ENCODE data around the gene NLRP10. TPM values are rescaled to one million over a fixed set of nuclear protein-coding genes. Genes with fewer than 3 reads are reported as not detected.

NLRP10 gene
- total and polyA plus RNA-seq, 7 experiments from 2014 or later, result not detected

DNA sequence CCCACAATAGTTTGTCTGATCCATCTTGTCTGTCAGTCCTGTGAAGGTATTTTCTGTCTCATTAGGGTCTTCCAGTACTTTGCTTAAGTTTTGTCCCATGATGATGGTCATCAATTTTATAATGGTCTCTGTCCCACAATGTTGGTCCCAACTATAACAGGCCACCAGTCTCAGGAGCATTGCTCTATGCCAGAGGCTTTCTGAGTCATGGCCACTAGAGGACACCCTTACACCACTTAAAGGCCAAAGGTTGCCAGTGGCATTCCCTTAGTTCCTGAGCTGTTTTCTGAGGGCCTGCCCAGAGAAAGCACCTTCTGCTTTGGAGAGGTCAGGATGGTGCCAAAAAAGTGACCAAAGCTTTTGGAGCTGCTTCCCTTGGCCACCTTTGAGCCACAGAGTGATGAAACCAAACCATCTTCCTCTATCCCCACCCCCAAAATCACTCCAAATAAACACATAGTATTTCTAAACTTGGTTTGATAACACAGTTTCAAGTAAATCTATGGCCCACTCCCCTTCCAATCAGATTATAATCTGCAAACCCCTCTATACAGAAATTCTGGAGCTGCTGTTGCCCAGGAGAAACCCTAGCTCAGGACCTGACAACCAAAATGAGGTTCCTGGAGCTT lies 41.2 kb upstream of the NLRP10 start:
- Mint-ChIP-seq H3K27ac (no peak overlapping the region), H3K36me3 (no peaks in the 10 kb centered on the region), H3K9me3 (no peaks in the 10 kb centered on the region), H3K4me1 (no peaks in the 10 kb centered on the region), H3K27me3 (peaks cover 0 to 11% (median 6%) of the 10 kb centered on the region in 5 donors), H3K4me3 (no peak overlapping the region)
- Histone ChIP-seq H3K4me3 (ENCODE audit: low read length) (no peak overlapping the region), H3K4me1 (ENCODE audit: control insufficient read depth in 2 of 2, insufficient read depth in 2 of 2, low read length in 2 of 2) (no peaks in the 10 kb centered on the region), H3K9me3 (ENCODE audit: control insufficient read depth in 2 of 3, low read length in 3 of 3) (no peaks in the 10 kb centered on the region), H3K36me3 (ENCODE audit: control insufficient read depth in 2 of 3, insufficient read depth in 3 of 3, low read length in 3 of 3) (no peaks in the 10 kb centered on the region), H3K27ac (ENCODE audit: low read depth, low read length) (no peak overlapping the region), H3K27me3 (ENCODE audit: control insufficient read depth in 2 of 2, insufficient read depth in 2 of 2, low read length in 2 of 2) (no peaks in the 10 kb centered on the region)
- peak in 6 of 9 donors; percentile 19 to 34 (median 28) for DNase-seq
- POLR2A ChIA-PET, result no interaction called here
- intact Hi-C loops (cut with micrococcal nuclease), result loop anchor here (1.0 to 10.0 kb wide), 4 partner anchors 27 to 258 kb away; partner anchors contain the start of gene LMO1 (in 2 of the 2)
- peak; percentile 81 for ATAC-seq
- CTCF ChIA-PET, result interaction anchor here (0.6 to 2.9 kb wide), 8 partner anchors 10 to 1051 kb away, joined by 3 to 26 read pairs (median 4); partner anchors contain the start of genes EIF3F and LMO1

DNA sequence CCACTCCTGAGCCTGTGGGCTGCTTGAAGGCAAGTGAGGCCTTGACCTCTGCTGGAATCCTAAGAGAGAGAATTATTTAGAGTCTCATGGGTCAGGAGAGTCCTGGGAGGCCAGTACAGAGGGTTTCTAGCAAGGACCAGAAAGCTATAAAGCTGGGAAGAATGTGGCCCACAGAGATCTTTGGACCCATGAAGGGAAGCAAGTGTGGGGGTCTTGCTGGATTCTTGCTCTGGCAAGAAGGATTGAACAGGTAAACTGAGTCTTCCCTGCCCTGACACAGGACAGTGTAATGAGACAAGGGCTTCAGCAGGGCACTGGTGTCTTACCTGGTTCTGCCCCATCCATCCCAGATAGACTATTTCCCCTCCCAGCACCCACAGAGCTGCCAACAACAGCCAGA lies 40.3 kb upstream of the NLRP10 start:
- H3K27me3 Mint-ChIP-seq, result peaks cover 0 to 7% (median 3%) of the 10 kb centered on the region in 5 donors
- ChIA-PET POLR2A (no interaction called here), CTCF (interaction anchor here (0.6 to 2.9 kb wide), 5 partner anchors 11 to 1052 kb away, joined by 3 to 26 read pairs (median 7); no protein-coding TSS in a partner anchor)
- intact Hi-C loops (cut with micrococcal nuclease), result loop anchor here in 1 of 2 donors (10.0 kb wide), 1 partner anchor 259 kb away; the partner anchor contains the start of gene LMO1
- H3K36me3 Mint-ChIP-seq, result peaks cover 0 to under 1% (median 0%) of the 10 kb centered on the region in 5 donors
- Histone ChIP-seq H3K9me3 (ENCODE audit: control insufficient read depth in 2 of 3, low read length in 3 of 3) (no peaks in the 10 kb centered on the region), H3K4me1 (ENCODE audit: control insufficient read depth in 2 of 2, insufficient read depth in 2 of 2, low read length in 2 of 2) (no peaks in the 10 kb centered on the region), H3K4me3 (ENCODE audit: low read length) (no peak overlapping the region), H3K27me3 (ENCODE audit: control insufficient read depth in 2 of 2, insufficient read depth in 2 of 2, low read length in 2 of 2) (no peaks in the 10 kb centered on the region), H3K27ac (ENCODE audit: low read depth, low read length) (no peak overlapping the region), H3K36me3 (ENCODE audit: control insufficient read depth in 2 of 3, insufficient read depth in 3 of 3, low read length in 3 of 3) (no peaks in the 10 kb centered on the region)
- H3K4me3 Mint-ChIP-seq, result no peak overlapping the region
- DNase-seq (no peak), ATAC-seq (no peak)
- H3K4me1 Mint-ChIP-seq, result no peaks in the 10 kb centered on the region
- no peak overlapping the region for H3K27ac Mint-ChIP-seq
- no peaks in the 10 kb centered on the region for H3K9me3 Mint-ChIP-seq

DNA sequence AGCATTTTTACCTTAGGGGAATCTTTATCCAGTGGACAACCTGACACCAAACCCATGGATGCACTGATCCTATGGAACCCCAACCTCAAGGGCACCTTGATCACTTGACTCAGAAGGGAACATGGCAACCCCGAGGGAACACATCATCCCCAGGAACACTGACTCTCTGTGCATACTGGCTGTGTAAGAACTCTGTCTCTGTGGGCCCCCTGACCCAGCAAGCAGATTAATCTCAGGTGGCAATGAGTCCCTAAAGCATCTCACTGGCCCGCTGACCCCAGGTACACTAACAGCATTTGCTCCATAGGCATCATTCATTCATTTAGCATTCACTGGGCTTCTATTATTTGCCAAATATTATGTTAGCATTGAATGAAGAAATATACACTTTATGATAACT lies 38.8 kb upstream of the NLRP10 start:
- H3K27me3 Mint-ChIP-seq, result peaks cover 0 to 3% (median 0%) of the 10 kb centered on the region in 5 donors
- H3K27ac Mint-ChIP-seq, result no peak overlapping the region
- DNase-seq (no peak), ATAC-seq (no peak)
- no peak overlapping the region for H3K27ac ChIP-seq (ENCODE audit: low read depth, low read length)
- peaks cover 0 to 12% (median 4%) of the 10 kb centered on the region in 5 donors for H3K36me3 Mint-ChIP-seq
- H3K9me3 Mint-ChIP-seq, result no peaks in the 10 kb centered on the region
- H3K36me3 ChIP-seq (ENCODE audit: control insufficient read depth in 2 of 3, insufficient read depth in 3 of 3, low read length in 3 of 3), result peaks cover 0 to 12% (median 0%) of the 10 kb centered on the region in 3 experiments
- no peak overlapping the region for H3K4me3 Mint-ChIP-seq
- H3K4me3 ChIP-seq (ENCODE audit: low read length), result no peak overlapping the region
- intact Hi-C loops (cut with micrococcal nuclease), result loop anchor here in 1 of 2 donors (10.0 kb wide), 1 partner anchor 261 kb away; the partner anchor contains the start of gene LMO1
- H3K4me1 ChIP-seq (ENCODE audit: control insufficient read depth in 2 of 2, insufficient read depth in 2 of 2, low read length in 2 of 2), result no peaks in the 10 kb centered on the region
- ChIA-PET POLR2A (no interaction called here), CTCF (interaction anchor here (1.5 kb wide), 1 partner anchor 96 kb away, joined by 3 read pairs; no protein-coding TSS in a partner anchor)
- H3K9me3 ChIP-seq (ENCODE audit: control insufficient read depth in 2 of 3, low read length in 3 of 3), result no peaks in the 10 kb centered on the region
- H3K4me1 Mint-ChIP-seq, result no peaks in the 10 kb centered on the region
- H3K27me3 ChIP-seq (ENCODE audit: control insufficient read depth in 2 of 2, insufficient read depth in 2 of 2, low read length in 2 of 2), result no peaks in the 10 kb centered on the region

DNA sequence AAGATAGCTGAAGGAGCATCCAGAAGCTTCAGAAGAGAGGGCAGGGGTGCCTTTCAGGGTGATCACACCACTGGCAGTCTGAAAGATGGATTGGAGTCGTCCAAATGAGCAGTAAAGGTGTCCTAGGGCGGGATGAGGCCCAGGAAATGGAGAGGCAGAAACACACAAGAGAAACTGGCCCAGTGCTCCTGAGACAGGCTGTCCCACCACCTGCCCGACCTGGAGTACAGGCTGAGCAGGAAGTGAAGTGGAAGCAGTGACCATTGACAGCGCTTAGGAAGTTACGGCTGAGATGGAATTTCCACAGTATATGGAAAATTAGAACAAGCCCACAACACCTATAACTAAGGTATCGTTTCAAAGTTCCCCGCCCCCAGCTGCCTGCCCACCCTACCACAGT lies 37.9 kb upstream of the NLRP10 start:
- ATAC-seq (no peak), DNase-seq (no peak)
- H3K27me3 Mint-ChIP-seq, result no peaks in the 10 kb centered on the region
- H3K9me3 ChIP-seq (ENCODE audit: control insufficient read depth in 2 of 3, low read length in 3 of 3), result no peaks in the 10 kb centered on the region
- no peaks in the 10 kb centered on the region for H3K27me3 ChIP-seq (ENCODE audit: control insufficient read depth in 2 of 2, insufficient read depth in 2 of 2, low read length in 2 of 2)
- no peak overlapping the region for H3K27ac ChIP-seq (ENCODE audit: low read depth, low read length)
- H3K36me3 ChIP-seq (ENCODE audit: control insufficient read depth in 2 of 3, insufficient read depth in 3 of 3, low read length in 3 of 3), result peaks cover 0 to 19% (median 2%) of the 10 kb centered on the region in 3 experiments
- POLR2A ChIA-PET, result no interaction called here
- no peaks in the 10 kb centered on the region for H3K9me3 Mint-ChIP-seq
- CTCF ChIA-PET, result no interaction called here
- intact Hi-C loops (cut with micrococcal nuclease), result loop anchor here in 1 of 2 donors (10.0 kb wide), 1 partner anchor 262 kb away; the partner anchor contains the start of gene LMO1
- H3K36me3 Mint-ChIP-seq, result peaks cover 0 to 20% (median 7%) of the 10 kb centered on the region in 5 donors
- no peak overlapping the region for H3K4me3 Mint-ChIP-seq
- H3K4me1 ChIP-seq (ENCODE audit: control insufficient read depth in 2 of 2, insufficient read depth in 2 of 2, low read length in 2 of 2), result no peaks in the 10 kb centered on the region
- peak overlapping the region in 1 of 9 donors; percentile 63 for H3K27ac Mint-ChIP-seq
- H3K4me1 Mint-ChIP-seq, result no peaks in the 10 kb centered on the region
- H3K4me3 ChIP-seq (ENCODE audit: low read length), result no peak overlapping the region

DNA sequence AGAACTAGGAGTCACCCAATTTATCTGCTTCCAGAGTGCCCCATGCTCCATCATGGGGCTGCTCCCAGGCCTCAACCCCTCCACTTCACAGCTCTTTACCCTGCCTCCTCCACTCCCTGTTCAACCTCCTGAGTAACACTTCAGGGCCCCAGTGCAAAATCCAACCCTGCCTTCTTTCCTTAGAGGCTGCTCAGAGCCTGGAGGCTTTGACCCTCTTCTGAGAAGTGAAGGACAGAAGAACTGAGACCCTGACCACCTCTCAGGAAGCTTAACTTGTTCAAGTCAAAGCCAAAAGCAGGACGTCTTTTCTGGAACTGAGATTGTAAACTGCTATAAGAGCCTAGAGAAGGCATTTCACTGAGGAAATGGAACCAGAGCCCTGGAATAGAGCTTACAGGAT lies 37.4 kb upstream of the NLRP10 start:
- H3K27me3 ChIP-seq (ENCODE audit: control insufficient read depth in 2 of 2, insufficient read depth in 2 of 2, low read length in 2 of 2), result no peaks in the 10 kb centered on the region
- no peaks in the 10 kb centered on the region for H3K4me1 Mint-ChIP-seq
- ATAC-seq, result no peak
- peaks cover 0 to 23% (median 9%) of the 10 kb centered on the region in 5 donors for H3K36me3 Mint-ChIP-seq
- peaks cover 2 to 24% (median 7%) of the 10 kb centered on the region in 3 experiments for H3K36me3 ChIP-seq (ENCODE audit: control insufficient read depth in 2 of 3, insufficient read depth in 3 of 3, low read length in 3 of 3)
- DNase-seq, result no peak
- no peak overlapping the region for H3K4me3 Mint-ChIP-seq
- H3K27ac Mint-ChIP-seq, result peak overlapping the region in 1 of 9 donors; percentile 63
- intact Hi-C loops (cut with micrococcal nuclease), result loop anchor here in 1 of 2 donors (10.0 kb wide), 1 partner anchor 262 kb away; the partner anchor contains the start of gene LMO1
- ChIA-PET CTCF (no interaction called here), POLR2A (no interaction called here)
- H3K4me1 ChIP-seq (ENCODE audit: control insufficient read depth in 2 of 2, insufficient read depth in 2 of 2, low read length in 2 of 2), result no peaks in the 10 kb centered on the region
- H3K27ac ChIP-seq (ENCODE audit: low read depth, low read length), result no peak overlapping the region
- no peaks in the 10 kb centered on the region for H3K9me3 ChIP-seq (ENCODE audit: control insufficient read depth in 2 of 3, low read length in 3 of 3)
- H3K4me3 ChIP-seq (ENCODE audit: low read length), result no peak overlapping the region
- no peaks in the 10 kb centered on the region for H3K9me3 Mint-ChIP-seq
- H3K27me3 Mint-ChIP-seq, result no peaks in the 10 kb centered on the region

DNA sequence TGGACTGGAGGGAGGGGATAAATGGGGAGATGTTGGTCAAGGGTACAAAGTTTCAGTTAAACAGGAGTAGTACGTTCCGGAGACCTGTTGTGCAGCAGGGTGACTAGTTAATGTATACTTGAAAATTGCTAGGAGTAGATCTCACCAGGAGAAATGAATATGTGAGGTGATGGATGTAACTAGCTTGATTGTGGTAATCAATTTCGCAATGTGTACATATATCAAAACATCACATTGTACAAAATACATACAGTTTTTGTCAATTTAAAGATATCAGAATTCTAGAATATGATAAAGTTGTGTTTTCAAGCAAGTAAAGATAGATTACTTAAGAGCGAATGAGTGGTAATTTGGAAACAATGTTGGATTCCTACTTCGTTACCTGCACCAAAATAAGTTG lies 35.1 kb upstream of the NLRP10 start:
- Mint-ChIP-seq H3K4me3 (no peak overlapping the region), H3K27me3 (no peaks in the 10 kb centered on the region), H3K36me3 (peaks cover 1 to 46% (median 30%) of the 10 kb centered on the region in 5 donors), H3K4me1 (peaks cover 0 to 6% (median 0%) of the 10 kb centered on the region in 7 donors), H3K9me3 (no peaks in the 10 kb centered on the region), H3K27ac (peak overlapping the region in 1 of 9 donors; percentile 19)
- H3K36me3 ChIP-seq (ENCODE audit: control insufficient read depth in 2 of 3, insufficient read depth in 3 of 3, low read length in 3 of 3), result peaks cover 22 to 47% (median 25%) of the 10 kb centered on the region in 3 experiments
- H3K27me3 ChIP-seq (ENCODE audit: control insufficient read depth in 2 of 2, insufficient read depth in 2 of 2, low read length in 2 of 2), result no peaks in the 10 kb centered on the region
- CTCF ChIA-PET, result no interaction called here
- intact Hi-C loops (cut with micrococcal nuclease), result loop anchor here in 1 of 2 donors (10.0 kb wide), 1 partner anchor 264 kb away; the partner anchor contains the start of gene LMO1
- DNase-seq (no peak), ATAC-seq (no peak)
- H3K4me1 ChIP-seq (ENCODE audit: control insufficient read depth in 2 of 2, insufficient read depth in 2 of 2, low read length in 2 of 2), result no peaks in the 10 kb centered on the region
- no peak overlapping the region for H3K27ac ChIP-seq (ENCODE audit: low read depth, low read length)
- H3K9me3 ChIP-seq (ENCODE audit: control insufficient read depth in 2 of 3, low read length in 3 of 3), result no peaks in the 10 kb centered on the region
- POLR2A ChIA-PET, result no interaction called here
- H3K4me3 ChIP-seq (ENCODE audit: low read length), result no peak overlapping the region
